ENCODE data around the gene XIRP1.
"Not testable (repeated sequence)": the region's sequence is repeated elsewhere in the genome, so short reads cannot be mapped to it uniquely, and the experiment has no call there.

- not testable (repeated sequence) for TF ChIP-seq POLR2A (IDR thresholded peaks at IDR 0.05; ENCODE audit: low read length); GATA1 (IDR thresholded peaks at IDR 0.05; ENCODE audit: low read depth, low read length)
These were observed 35.2 kb upstream of the XIRP1 start for GRCh38 chr3:39227596-39227995.

Data from erythroblast (primary cell).